Coronary artery (tissue), 2 donors: Measurements from ENCODE around the gene PCDH9.

ENCODE experiments used
- DNase-seq: peaks from one replicate; pipeline ENCODE4 v3.0.0-alpha.2; 2017; ENCODE audit warnings: low spot score
- H3K27ac ChIP-seq, 2 donors: fragments of 200-600 bp; sonication (generic); one replicate each; pipeline ENCODE4 v1.5.1; 2016 to 2019
- H3K4me3 ChIP-seq: fragments of 200-600 bp; sonication (generic); 2 replicates; pipeline ENCODE4 v1.5.1; 2016; ENCODE audit warnings: mild to moderate bottlenecking, moderate library complexity
- TF ChIP-seq, protein P1 (sequence below): fragments of 200-600 bp; sonication (generic); IDR thresholded peaks from one replicate; pipeline ENCODE4 v1.5.1; 2019; ENCODE audit warnings: antibody characterized with exemption

PCDH9 gene

GRCh38 chr13:67063036-67063435, 167.1 kb downstream of the PCDH9 start:
- TF ChIP-seq, protein P1, sequence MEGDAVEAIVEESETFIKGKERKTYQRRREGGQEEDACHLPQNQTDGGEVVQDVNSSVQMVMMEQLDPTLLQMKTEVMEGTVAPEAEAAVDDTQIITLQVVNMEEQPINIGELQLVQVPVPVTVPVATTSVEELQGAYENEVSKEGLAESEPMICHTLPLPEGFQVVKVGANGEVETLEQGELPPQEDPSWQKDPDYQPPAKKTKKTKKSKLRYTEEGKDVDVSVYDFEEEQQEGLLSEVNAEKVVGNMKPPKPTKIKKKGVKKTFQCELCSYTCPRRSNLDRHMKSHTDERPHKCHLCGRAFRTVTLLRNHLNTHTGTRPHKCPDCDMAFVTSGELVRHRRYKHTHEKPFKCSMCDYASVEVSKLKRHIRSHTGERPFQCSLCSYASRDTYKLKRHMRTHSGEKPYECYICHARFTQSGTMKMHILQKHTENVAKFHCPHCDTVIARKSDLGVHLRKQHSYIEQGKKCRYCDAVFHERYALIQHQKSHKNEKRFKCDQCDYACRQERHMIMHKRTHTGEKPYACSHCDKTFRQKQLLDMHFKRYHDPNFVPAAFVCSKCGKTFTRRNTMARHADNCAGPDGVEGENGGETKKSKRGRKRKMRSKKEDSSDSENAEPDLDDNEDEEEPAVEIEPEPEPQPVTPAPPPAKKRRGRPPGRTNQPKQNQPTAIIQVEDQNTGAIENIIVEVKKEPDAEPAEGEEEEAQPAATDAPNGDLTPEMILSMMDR, result no peak
- DNase-seq, result no peak
- H3K4me3 ChIP-seq, result no peak overlapping the region
- H3K27ac ChIP-seq, result no peak overlapping the region

GRCh38 chr13:67062160-67062559, 168.0 kb downstream of the PCDH9 start:
- Histone ChIP-seq H3K4me3 (no peak overlapping the region), H3K27ac (no peak overlapping the region)
- TF ChIP-seq, protein P1, result no peak
- no peak for DNase-seq

DNA sequence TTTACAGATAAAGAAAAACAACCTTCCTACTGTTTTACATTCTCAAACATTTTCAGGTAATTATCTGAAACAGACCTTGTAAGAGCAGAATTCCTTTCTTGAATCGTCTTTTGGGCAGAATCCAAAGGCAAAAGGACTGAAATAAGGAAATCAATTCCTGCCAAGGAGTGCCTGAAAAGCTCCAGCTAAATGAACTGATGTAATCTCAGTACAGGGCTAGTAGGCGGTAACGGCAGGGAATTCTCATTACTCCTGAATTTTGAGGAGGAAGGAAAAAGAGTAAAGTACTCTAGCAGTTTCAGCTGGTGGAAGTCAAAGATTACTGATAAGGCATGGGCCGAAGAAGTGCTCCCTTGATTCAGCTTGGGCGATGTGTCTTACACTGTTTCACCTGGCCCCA, 168.4 kb downstream of the PCDH9 start:
- DNase-seq, result no peak
- Histone ChIP-seq H3K27ac (no peak overlapping the region), H3K4me3 (no peak overlapping the region)
- TF ChIP-seq, protein P1, result no peak

GRCh38 chr13:67052550-67053490, 177.3 kb downstream of the PCDH9 start:
- no peak overlapping the region for H3K27ac ChIP-seq
- TF ChIP-seq, protein P1, result no peak

GRCh38 chr13:67049744-67050143, 180.4 kb downstream of the PCDH9 start:
- H3K4me3 ChIP-seq, result no peak overlapping the region
- H3K27ac ChIP-seq, result no peak overlapping the region
- TF ChIP-seq, protein P1, result no peak
- DNase-seq, result no peak

More at GRCh38 chr13:67052550-67053490, 177.3 kb downstream of the PCDH9 start:
- no peak for DNase-seq
- no peak overlapping the region for H3K4me3 ChIP-seq

DNA sequence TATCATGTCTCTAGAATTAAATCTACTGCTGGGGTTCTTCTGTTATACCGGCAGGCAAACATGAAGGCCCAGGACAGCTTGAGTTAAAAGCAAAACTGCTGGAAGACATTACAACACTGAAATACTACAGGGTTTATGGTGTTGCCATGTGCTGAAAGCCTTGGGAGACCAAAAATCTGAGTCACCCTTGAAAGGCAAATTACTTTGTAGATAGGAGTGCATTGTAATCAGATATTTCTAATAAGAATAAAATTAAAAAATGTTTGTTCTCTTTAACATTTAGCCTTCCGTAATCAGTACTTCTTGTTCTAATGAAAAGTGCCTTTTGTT, 181.3 kb downstream of the PCDH9 start:
- DNase-seq, result no peak
- Histone ChIP-seq H3K27ac (no peak overlapping the region), H3K4me3 (peak overlapping the region; percentile 19)
- TF ChIP-seq, protein P1, result no peak
